SH-SY5Y (cell line): ENCODE results near the gene PCNT.

Experiments used
- GATA2 ChIP-seq: IDR thresholded peaks from 2 replicates; pipeline ENCODE4 v1.6.1; 2011; ENCODE audit warnings: mild to moderate bottlenecking, low read depth, low read length
- GATA3 ChIP-seq: IDR thresholded peaks from 2 replicates; pipeline ENCODE4 v1.6.1; 2011; ENCODE audit warnings: low read depth, mild to moderate bottlenecking, low read length, moderate library complexity

PCNT gene

DNA sequence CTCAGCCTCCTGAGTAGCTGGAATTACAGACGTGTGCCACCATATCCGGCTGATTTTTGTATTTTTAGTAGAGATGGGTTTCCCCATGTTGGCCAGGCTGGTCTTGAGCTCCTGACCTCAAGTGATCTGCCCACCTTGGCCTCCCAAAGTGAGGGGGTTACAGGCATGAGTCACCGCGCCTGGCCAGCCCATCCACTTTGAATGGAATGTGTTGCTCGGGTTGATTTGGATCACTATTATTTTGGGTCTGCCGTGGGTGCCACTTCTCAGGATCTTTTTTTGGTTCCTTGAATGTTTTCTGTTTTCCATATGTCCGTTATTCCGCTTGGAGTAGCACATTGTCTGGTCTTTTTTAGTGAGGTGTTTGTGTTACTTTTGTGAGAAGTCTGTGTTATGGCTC lies 17.0 kb downstream of the PCNT start:
- TF ChIP-seq GATA2 (no peak), GATA3 (no peak)

DNA sequence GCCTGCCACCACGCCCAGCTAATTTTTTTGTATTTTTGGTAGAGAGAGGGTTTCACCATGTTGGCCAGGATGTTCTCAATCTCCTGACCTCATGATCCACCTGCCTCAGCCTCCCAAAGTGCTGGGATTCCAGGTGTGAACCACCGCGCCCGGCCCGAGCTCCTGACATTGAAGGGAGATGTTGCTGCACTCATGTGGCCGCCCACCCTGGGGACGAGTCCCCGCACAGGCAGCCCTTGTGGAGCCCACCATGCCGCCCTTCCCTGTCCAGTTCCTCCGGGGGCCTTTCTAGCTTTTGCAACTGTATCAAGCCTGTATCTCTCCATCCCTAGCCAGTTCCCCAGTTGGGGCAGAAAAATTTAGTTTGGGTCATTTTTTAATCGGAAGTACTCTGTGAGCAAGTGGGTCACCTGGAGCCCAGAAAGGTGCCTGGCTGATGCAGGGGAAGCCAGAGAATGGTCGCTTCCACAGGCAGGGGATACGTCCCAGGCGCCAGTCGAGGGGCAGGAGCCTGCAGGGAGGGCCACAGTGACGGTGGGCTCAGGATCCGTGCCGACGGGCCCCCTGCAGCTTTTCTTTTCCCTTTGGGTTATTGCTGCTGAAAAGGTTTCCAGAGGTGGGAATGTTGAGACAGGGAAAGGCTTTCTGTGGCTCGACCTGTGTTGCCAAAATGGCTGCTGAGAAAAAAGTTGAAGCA lies 20.4 kb downstream of the PCNT start:
- TF ChIP-seq GATA2 = no peak
- no peak for TF ChIP-seq GATA3

DNA sequence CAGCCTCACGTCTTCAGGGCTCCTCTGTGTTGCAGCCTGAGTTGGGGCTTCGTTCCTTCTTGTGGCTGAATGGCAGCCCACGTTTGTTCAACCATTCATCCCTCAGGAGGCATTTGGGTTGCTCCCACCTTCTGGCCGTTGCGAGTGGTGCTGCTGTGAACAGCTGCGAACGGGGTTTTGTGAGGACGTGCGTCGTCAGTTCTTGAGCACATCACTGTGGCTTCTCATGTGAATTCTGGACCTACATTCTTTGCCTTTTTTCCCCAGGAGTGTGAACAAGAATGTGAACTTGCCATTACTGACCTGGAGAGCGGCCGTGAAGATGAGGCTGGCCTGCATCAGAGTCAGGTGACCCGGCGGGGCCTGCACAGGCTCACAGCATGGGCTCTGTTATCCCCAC lies 21.9 kb downstream of the PCNT start:
- TF ChIP-seq GATA3 (no peak), GATA2 (no peak)

DNA sequence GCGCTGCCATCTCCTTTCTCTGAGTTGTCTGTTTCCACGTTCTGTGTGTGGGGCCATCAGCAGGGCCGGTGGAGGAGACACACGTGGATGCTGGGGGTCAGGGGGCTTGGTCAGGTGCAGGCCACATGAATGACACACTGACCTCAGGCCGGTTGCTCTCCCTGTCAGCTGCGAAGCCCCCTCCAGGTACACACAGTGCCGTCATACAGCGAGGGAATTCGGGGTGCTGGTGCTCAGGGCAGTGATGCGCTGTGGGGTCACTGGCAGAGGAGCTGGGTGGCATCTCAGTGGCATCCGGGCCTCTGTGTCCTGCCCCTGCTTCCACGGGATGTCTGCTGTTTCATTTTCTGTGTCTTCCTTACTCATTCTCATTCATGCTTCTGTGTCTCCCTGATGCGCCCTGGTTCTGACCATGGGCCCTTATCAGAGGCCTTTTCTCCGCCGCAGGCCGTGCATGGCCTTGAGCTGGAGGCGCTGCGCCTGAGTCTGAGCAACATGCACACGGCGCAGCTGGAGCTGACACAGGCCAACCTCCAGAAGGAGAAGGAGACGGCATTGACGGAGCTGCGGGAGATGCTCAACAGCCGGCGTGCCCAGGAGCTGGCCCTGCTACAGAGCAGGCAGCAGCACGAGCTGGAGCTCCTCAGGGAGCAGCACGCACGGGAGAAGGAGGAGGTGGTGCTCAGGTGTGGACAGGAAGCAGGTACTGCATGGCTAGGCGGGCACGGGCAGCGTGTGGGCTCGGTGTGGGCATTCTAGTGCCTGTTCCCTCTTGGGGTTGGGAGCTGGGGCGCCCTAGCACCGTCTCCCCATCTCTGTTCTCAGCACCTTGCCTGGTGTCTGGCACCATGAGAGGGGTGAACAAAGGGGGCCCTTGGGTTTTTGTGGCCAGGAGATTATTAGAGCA lies 22.6 kb downstream of the PCNT start:
- TF ChIP-seq GATA3 = no peak
- TF ChIP-seq GATA2 = no peak

DNA sequence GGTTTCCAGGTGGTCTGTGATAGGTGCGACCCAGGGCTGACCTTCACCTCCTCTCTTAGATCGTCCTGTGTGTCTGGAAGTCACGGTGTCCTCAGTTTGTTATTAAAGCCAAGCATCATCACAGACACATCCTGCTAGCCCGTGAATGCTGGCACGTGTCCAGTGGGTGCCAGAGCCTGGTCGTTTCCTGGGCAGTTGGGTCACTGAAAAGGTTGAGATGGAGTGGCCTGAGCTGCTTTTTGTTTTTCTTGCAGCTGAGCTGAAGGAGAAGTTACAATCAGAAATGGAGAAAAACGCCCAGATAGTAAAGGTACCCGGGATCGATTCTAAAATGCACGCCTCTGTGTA lies 23.2 kb downstream of the PCNT start:
- TF ChIP-seq GATA3 = no peak
- TF ChIP-seq GATA2 = no peak

DNA sequence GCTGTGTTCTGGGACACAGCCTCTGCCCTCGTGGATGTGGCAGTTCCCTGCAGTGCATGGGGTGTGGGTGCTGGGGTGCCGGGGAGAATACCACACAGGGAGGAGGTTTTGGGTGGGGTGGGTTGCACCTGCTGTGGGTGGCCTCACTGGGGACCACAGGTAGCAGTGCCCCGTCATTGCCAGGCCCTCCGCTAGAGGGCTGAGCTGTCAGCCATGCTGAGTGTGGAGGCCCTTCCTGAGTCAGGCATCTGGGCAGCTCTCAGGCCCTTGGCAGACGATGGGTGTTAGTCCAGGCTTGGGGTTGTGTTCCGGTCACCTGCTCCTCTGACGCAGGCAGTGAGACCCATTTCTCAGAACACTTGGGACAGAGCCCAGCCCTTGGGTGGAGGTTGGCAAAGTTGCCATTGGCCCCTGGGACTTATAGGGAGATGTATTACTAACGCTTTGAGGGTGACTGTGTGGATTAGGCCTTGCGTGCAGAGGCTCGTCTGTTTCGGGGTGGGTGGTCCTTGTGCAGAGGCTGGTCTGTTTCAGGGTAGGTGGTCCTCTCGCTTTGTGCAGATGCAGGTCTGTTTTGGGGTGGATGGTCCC lies 23.9 kb downstream of the PCNT start:
- TF ChIP-seq GATA3 = no peak
- TF ChIP-seq GATA2 = no peak

DNA sequence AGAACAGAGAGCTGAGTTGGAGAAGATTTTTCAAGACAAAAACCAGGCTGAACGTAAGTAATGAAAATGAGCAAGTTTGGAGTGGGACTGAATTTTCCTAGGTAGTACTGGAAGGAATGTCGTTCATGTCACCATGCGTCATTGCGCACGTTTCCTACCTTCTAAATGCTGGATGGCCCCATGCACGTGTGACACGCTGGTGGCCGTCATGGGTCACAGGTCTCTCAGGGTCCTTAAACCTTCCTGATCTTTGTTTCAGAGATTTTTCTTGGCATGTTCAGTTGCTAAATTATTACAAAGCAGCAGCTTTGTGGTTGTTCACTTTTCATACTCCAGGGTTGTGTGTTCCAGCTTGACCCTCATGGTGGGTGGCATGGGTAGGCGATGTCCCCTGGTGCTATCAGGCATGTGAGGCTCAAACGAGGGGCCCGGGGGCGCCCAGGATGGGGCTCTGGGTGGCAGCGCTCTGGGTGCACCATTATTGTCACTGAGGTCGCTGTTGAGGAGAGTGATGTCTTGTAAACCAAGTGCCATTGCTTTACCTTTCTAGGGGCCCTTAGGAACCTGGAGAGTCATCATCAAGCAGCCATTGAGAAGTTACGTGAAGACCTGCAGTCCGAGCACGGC lies 25.3 kb downstream of the PCNT start:
- TF ChIP-seq GATA3 (no peak), GATA2 (no peak)

DNA sequence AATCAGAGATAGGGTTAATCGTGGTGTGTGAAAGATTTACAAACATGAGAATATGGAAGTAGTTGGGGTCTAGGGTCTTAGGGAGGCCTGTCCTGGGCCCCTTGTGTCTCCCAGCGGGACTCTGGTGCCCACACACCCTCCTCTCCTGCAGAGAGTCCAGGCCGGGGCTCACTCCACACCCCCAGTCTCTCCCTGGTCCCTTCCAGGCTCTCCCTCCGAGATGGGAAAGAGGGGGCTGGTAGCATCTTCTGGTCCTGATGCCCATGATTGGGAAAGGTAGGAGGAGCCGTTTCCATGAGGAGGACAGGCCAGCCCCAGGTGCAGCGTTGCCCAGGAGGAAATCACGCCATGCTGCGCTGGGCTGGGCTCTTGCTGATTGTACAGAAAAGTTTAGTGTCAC lies 26.6 kb downstream of the PCNT start:
- TF ChIP-seq GATA2 = no peak
- TF ChIP-seq GATA3 = no peak

DNA sequence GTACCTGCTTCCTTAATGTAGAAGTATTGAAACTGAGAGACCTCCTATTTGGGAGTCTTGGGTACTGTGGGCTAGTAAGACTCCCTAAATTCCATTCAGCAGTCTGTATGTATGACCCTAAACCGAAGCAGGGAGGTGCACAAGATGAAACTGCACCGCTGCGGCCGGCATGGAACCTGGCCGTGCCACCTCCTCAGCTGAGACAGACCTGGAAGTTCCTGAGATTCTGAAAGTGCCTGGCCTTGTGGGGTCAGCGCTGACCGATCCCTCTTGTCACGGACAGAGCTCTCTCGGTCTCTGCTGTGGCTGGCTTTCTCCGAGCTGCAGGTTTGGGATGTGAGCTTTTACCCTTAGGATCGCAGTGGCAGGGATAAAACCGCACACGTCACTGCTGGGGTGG lies 27.0 kb downstream of the PCNT start:
- TF ChIP-seq GATA2 (no peak), GATA3 (no peak)

DNA sequence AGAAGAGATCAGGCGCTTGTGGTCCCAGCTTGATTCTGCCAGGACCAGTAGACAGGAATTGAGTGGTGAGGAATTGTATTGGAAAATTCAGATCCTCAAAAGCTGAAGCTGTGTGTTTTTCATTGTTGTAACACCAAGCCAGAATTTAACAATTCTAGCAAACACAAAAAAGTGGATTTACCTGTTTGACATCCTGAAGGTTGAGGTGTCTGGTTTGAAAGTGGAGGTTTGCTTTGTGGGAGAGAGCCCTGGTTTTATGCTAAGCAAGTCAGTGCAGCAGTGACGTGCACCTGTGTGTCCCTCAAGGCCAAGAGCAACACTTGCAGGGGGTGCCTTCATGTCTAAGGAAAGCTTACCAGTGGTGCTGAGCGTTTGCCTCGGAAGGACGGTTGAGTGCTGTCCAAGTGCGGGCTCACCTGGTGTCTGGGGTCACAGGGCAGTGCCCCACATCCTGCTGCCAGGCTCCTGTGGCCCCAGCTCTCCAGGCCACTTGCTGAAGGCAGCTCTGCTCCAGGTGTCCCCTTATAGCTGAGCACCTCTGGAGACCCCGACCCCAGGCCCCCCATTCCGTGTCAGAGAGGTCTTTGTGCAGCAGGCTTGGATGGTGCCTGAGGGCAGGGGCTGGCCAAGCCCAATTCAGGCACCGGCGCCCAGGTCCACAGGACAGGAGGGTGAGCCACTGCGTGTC lies 27.7 kb downstream of the PCNT start:
- TF ChIP-seq GATA3 (no peak), GATA2 (no peak)

DNA sequence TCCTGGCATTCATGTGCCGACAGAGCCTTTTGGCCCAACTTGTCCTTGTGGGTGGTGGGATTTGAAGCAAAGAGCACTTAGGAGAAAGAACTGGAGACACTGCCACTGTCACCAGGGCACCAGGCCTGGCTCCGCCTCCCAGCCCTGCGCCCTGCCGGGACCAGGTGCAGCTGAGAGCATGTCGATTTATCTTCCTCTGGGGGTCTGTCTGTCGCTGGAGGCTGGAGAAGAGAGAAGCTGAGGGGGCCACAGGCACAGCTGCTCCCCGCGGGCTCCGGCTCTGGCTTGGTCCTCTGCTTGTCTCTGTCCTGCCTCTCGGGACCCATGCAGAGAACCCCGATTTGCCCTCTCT lies 28.2 kb downstream of the PCNT start:
- TF ChIP-seq GATA3 (no peak), GATA2 (no peak)

DNA sequence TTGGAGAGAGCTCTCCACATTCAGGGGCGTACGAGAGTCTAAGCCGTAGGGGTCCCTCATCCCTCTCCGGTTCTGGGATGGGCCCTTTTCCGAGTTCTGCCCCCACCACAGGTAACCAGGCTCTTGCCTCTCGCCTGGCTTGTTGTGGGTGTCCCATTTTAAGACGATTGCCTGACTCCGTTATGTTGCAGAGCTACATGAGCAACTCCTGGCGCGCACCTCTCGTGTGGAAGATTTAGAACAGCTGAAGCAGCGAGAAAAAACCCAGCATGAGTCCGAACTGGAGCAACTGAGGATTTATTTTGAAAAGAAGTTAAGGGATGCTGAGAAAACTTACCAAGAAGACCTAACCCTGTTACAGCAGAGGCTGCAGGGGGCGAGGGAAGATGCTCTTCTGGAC lies 29.0 kb downstream of the PCNT start:
- TF ChIP-seq GATA3 = no peak
- no peak for TF ChIP-seq GATA2

DNA sequence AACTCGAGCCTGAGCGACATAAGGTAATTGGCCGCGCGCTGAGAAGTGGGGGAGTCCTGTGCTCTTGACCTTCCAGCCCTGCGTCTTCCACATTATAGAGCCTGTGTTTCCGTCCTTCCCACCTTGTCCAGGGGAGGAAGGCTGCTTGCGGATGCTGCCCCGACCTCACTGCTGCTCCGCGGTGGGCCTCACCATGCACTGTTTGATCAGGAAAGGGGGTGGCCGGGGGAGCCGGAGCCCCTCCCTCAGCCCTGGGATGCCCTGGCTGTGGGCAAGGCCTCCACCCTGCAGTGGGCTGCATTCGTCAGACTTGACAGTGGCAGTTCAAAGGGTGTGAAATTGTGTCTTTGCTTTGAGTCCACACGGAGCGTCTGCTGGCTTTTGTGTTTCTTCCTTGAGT lies 30.1 kb downstream of the PCNT start:
- TF ChIP-seq GATA2 = no peak
- no peak for TF ChIP-seq GATA3

DNA sequence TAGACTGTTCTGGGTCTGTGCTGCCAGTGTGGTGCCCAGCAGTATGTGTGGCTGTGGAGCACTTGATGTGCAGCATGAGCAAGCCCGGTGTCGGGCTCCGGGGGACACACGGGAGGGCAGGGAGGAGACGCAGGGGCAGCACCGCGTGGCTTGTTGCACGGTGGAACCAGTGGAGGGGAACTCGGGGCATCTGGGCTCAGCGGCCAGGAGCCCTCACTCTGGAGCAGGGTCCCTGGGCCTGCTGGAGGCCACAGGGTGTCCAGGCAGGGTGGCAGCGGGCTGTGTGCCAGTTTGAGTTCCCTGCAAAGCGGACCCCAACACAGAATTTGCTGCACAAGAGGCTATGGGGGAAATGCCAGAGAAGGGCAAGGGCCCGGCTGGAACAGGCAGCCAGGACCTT lies 30.6 kb downstream of the PCNT start:
- TF ChIP-seq GATA3 (no peak), GATA2 (no peak)
